Embryonic facial prominence (tissue), 1 donor: ENCODE measurements around the gene KRTAP4-6.
"Not testable (repeated sequence)": the region's sequence is repeated elsewhere in the genome, so short reads cannot be mapped to it uniquely, and the experiment has no call there.

Source experiments
- DNase-seq: peaks from one replicate; pipeline ENCODE4 v3.0.0-alpha.2; 2016; ENCODE audit errors: extremely low spot score

Gene KRTAP4-6

GRCh38 chr17:41107941-41108450, 32.3 kb downstream of the KRTAP4-6 start:
- no peak for DNase-seq

DNA sequence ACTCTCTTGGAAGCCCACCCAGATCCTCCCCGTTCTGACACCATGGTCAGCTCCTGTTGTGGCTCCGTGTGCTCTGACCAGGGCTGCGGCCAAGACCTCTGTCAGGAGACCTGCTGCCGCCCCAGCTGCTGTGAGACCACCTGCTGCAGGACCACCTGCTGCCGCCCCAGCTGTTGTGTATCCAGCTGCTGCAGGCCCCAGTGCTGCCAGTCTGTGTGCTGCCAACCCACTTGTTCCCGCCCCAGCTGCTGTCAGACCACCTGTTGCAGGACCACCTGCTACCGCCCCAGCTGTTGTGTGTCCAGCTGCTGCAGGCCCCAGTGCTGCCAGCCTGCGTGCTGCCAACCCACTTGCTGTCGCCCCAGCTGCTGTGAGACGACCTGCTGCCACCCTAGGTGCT, 35.0 kb downstream of the KRTAP4-6 start, which contains the start of gene KRTAP4-9:
Gene KRTAP4-9 (plus strand): TSS at position 43 of the 400 bp plus-strand sequence. CDS start 0 bp downstream, at position 43.
- not testable (repeated sequence) for DNase-seq

GRCh38 chr17:41104386-41105038, 35.8 kb downstream of the KRTAP4-6 start:
- DNase-seq, result not testable (repeated sequence)

DNA sequence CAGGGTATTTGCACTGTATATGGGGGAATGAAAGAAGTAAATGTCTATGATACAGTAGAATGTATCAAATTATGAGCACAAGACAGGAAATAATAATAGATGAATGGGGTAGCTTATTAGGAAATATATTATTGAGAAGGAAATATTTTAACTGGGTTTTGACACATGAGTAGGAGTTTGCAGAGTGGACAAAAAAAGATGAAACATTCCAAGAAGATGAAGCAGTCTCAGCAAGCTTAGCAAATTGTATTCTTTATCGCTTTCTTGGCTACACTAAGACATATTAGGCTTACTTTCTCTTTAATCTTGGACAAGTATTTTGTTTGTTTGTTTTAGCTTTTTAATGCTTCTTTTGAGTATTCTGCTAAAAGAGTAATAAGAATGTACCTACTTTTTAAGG, 36.4 kb downstream of the KRTAP4-6 start:
- no peak for DNase-seq

- no peak for DNase-seq
Measured at GRCh38 chr17:41101586-41102259, 38.6 kb downstream of the KRTAP4-6 start, which contains the start of gene KRTAP4-16. TSS of gene KRTAP4-16 (minus strand) at chr17:41102209. CDS start at chr17:41102209, 0 bp downstream.

DNA sequence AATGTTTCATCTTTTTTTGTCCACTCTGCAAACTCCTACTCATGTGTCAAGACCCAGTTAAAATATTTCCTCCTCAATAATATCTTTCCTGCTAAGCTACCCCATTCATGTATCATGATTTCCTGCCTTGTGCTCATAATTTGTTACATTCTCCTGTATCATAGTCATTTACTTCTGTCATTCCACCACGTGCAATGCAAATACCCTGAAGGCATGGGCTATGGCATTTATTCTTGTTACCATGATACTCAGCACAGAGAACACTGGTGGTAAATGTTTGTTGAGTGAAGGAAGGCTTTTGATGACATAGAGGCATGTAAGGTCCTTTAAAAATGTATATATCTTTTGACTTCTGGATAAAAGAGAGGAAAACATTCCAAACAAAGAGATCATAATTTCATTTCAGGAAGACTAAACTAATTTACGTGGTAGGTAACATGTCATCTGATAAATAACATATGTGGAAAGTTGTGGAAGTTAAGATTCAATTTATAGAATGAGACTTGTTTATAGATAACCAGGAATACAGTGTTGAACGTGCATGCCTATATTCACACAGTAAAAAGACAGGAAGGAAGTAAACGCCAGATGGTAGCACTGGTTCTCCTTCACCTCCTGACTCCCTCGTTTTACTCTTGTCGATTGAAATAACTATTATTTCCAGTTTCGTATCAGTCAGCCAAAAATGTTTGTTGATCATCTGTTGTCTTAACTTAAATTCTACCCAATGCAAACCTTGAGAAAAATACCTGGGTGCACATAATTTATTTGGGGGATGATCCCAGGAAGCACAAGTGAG, 40.5 kb downstream of the KRTAP4-6 start:
- DNase-seq, result not testable (repeated sequence)

- no peak for DNase-seq
Measured at GRCh38 chr17:41098481-41098880, 41.9 kb downstream of the KRTAP4-6 start.

DNA sequence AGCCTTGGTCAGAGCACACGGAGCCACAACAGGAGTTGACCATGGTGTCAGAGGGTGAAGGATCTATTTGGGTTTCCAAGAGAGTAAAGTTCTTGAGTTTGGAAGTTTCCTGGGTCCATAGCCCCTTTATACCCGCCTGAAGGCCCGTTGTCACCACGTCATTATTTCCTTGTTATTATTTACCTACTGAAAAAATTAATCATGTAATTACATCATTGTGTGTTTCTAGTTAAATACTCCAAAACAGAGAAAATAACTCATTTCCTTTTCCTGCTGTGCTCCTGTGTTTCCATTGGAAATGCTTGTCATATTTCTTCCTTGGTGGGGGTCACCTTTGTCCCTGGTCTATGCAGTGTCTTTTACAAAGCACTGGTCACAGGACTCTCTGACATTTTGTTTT, 42.3 kb downstream of the KRTAP4-6 start, which contains the start of gene KRTAP4-8:
Gene KRTAP4-8 (minus strand): TSS at position 101 of the 400 bp plus-strand sequence. CDS start 58 bp downstream, at position 43.
- no peak for DNase-seq

GRCh38 chr17:41096055-41096454, 44.3 kb downstream of the KRTAP4-6 start:
- no peak for DNase-seq
